MM.1S (cell line): Measurements from ENCODE around the gene MIEF2.

Experiments
- DNase-seq: peaks from one replicate; pipeline ENCODE4 v3.0.0-alpha.2; 2015
- H2AFZ ChIP-seq: fragments of 300-600 bp; sonication (generic); 2 replicates; pipeline ENCODE4 v1.6.0; 2016; ENCODE audit warnings: antibody characterized with exemption, low read length
- H3F3A ChIP-seq: fragments of 300-600 bp; sonication (generic); 2 replicates; pipeline ENCODE4 v1.6.1; 2016; ENCODE audit warnings: mild to moderate bottlenecking, antibody characterized with exemption, low read length, moderate library complexity, mixed read lengths; ENCODE audit not compliant: insufficient read depth
- H3K27ac ChIP-seq: fragments of 300-600 bp; sonication (generic); 2 replicates; pipeline ENCODE4 v1.5.1; 2016; ENCODE audit warnings: mild to moderate bottlenecking, low read length
- H3K27me3 ChIP-seq: fragments of 300-600 bp; sonication (generic); replicated peaks from 2 replicates; pipeline ENCODE4 v1.6.0; 2016; ENCODE audit warnings: low read length; ENCODE audit not compliant: insufficient read depth
- H3K36me3 ChIP-seq: fragments of 300-600 bp; sonication (generic); replicated peaks from 2 replicates; pipeline ENCODE4 v1.6.1; 2016; ENCODE audit warnings: mild to moderate bottlenecking, low read length, mixed read lengths; ENCODE audit not compliant: insufficient read depth
- H3K4me1 ChIP-seq: fragments of 300-600 bp; sonication (generic); 2 replicates; pipeline ENCODE4 v1.6.1; 2016; ENCODE audit warnings: low read length, mixed read lengths
- H3K4me2 ChIP-seq: fragments of 300-600 bp; sonication (generic); 2 replicates; pipeline ENCODE4 v1.6.0; 2016; ENCODE audit warnings: low read depth, low read length
- H3K4me3 ChIP-seq: fragments of 300-600 bp; sonication (generic); 2 replicates; pipeline ENCODE4 v1.5.1; 2016; ENCODE audit warnings: low read length, mixed read lengths
- H3K79me2 ChIP-seq: fragments of 300-600 bp; sonication (generic); 2 replicates; pipeline ENCODE4 v1.6.1; 2016; ENCODE audit warnings: mixed run types, low read length, mixed read lengths
- H3K9ac ChIP-seq: fragments of 300-600 bp; sonication (generic); 2 replicates; pipeline ENCODE4 v1.6.1; 2016; ENCODE audit warnings: low read length, mixed read lengths
- H3K9me2 ChIP-seq: fragments of 300-600 bp; sonication (generic); replicated peaks from 2 replicates; pipeline ENCODE4 v1.6.1; 2016; ENCODE audit warnings: mild to moderate bottlenecking, low read length, mixed read lengths; ENCODE audit not compliant: insufficient read depth
- H3K9me3 ChIP-seq: fragments of 300-600 bp; sonication (generic); replicated peaks from 2 replicates; pipeline ENCODE4 v1.6.1; 2016; ENCODE audit warnings: mild to moderate bottlenecking, low read length, mixed read lengths; ENCODE audit not compliant: insufficient read depth
- H4K20me1 ChIP-seq: fragments of 300-600 bp; sonication (generic); 2 replicates; pipeline ENCODE4 v1.6.1; 2016; ENCODE audit warnings: mild to moderate bottlenecking, low read length, moderate library complexity, mixed read lengths; ENCODE audit not compliant: insufficient read depth
- EZH2 ChIP-seq: fragments of 300-600 bp; sonication (generic); optimal IDR thresholded peaks from 2 replicates; pipeline ENCODE3; 2017; ENCODE audit warnings: low read depth, mild to moderate bottlenecking, antibody characterized with exemption, low read length, mixed read lengths
- EZH2phosphoT487 ChIP-seq: fragments of 300-600 bp; sonication (generic); IDR thresholded peaks from 2 replicates; pipeline ENCODE4 v1.6.1; 2018; ENCODE audit warnings: antibody characterized with exemption, low read length
- TF ChIP-seq, protein P1 (sequence below): fragments of 300-600 bp; sonication (generic); IDR thresholded peaks from 2 replicates; pipeline ENCODE4 v1.5.1; 2016; ENCODE audit warnings: antibody characterized with exemption, low read length, mixed read lengths

The MIEF2 gene

DNA sequence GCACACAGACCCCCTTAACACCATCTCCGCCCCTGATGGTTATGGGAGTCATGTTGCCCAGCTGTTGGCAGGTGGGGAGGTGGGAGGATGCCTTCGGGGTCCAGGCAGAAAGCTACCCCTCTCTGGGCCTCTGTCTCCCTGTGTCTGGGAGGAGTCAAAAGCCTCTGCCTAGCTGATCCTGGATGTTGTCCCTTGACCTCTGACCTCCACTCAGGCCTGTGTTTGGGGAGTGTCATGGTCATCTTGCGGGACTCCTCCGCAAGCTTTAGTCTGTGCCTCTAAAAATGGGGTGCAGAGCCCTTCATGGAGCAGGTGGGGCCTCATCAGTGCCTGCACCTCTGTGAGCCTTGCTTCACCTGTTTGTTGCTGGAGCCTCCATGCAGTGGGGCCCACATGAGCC lies 31.2 kb upstream of the MIEF2 start:
- Histone ChIP-seq H3K79me2 (0 out of 2 replicates have a peak, but pooled peaks cover 4% of the 10 kb centered on the region), H3K36me3 (no peaks in the 10 kb centered on the region), H3K9me2 (no peaks in the 10 kb centered on the region), H4K20me1 (no peaks in the 10 kb centered on the region), H3K9me3 (no peaks in the 10 kb centered on the region), H3K4me2 (no peak overlapping the region), H3K27me3 (no peaks in the 10 kb centered on the region), H3K27ac (no peak overlapping the region), H2AFZ (no peak overlapping the region), H3K4me1 (no peaks in the 10 kb centered on the region), H3K9ac (no peak overlapping the region), H3F3A (no peaks in the 10 kb centered on the region), H3K4me3 (no peak overlapping the region)
- DNase-seq: no peak
- TF ChIP-seq EZH2phosphoT487: no peak
- TF ChIP-seq, protein P1, sequence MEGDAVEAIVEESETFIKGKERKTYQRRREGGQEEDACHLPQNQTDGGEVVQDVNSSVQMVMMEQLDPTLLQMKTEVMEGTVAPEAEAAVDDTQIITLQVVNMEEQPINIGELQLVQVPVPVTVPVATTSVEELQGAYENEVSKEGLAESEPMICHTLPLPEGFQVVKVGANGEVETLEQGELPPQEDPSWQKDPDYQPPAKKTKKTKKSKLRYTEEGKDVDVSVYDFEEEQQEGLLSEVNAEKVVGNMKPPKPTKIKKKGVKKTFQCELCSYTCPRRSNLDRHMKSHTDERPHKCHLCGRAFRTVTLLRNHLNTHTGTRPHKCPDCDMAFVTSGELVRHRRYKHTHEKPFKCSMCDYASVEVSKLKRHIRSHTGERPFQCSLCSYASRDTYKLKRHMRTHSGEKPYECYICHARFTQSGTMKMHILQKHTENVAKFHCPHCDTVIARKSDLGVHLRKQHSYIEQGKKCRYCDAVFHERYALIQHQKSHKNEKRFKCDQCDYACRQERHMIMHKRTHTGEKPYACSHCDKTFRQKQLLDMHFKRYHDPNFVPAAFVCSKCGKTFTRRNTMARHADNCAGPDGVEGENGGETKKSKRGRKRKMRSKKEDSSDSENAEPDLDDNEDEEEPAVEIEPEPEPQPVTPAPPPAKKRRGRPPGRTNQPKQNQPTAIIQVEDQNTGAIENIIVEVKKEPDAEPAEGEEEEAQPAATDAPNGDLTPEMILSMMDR: no peak
- no peak for TF ChIP-seq EZH2

DNA sequence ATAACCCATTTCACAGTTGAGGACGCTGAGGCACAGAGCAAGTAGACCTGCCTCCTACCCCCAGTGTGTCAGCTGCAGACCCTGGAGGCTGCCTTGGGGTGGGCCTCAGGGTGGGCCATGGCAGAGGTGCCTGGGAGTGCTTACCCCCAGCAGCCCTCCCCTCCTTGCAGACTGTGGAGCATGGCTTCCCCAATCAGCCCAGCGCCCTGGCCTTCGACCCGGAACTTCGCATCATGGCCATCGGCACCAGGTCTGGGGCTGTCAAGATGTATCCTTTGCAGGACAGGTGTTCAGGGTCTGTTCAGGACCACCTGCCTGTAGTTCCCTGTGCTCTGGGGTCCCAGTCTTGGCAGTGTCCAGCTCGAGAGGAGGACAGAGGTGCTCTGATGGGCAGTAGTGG lies 30.7 kb upstream of the MIEF2 start:
- Histone ChIP-seq H3K4me3 (no peak overlapping the region), H3K27me3 (no peaks in the 10 kb centered on the region), H3K36me3 (no peaks in the 10 kb centered on the region), H3F3A (no peaks in the 10 kb centered on the region), H4K20me1 (no peaks in the 10 kb centered on the region), H3K79me2 (0 out of 2 replicates have a peak, but pooled peaks cover 4% of the 10 kb centered on the region), H3K27ac (no peak overlapping the region), H3K9me2 (no peaks in the 10 kb centered on the region), H2AFZ (no peak overlapping the region), H3K4me1 (no peaks in the 10 kb centered on the region), H3K9ac (no peak overlapping the region), H3K9me3 (no peaks in the 10 kb centered on the region), H3K4me2 (no peak overlapping the region)
- DNase-seq: no peak
- TF ChIP-seq, protein P1: no peak
- TF ChIP-seq EZH2phosphoT487 (no peak), EZH2 (no peak)

DNA sequence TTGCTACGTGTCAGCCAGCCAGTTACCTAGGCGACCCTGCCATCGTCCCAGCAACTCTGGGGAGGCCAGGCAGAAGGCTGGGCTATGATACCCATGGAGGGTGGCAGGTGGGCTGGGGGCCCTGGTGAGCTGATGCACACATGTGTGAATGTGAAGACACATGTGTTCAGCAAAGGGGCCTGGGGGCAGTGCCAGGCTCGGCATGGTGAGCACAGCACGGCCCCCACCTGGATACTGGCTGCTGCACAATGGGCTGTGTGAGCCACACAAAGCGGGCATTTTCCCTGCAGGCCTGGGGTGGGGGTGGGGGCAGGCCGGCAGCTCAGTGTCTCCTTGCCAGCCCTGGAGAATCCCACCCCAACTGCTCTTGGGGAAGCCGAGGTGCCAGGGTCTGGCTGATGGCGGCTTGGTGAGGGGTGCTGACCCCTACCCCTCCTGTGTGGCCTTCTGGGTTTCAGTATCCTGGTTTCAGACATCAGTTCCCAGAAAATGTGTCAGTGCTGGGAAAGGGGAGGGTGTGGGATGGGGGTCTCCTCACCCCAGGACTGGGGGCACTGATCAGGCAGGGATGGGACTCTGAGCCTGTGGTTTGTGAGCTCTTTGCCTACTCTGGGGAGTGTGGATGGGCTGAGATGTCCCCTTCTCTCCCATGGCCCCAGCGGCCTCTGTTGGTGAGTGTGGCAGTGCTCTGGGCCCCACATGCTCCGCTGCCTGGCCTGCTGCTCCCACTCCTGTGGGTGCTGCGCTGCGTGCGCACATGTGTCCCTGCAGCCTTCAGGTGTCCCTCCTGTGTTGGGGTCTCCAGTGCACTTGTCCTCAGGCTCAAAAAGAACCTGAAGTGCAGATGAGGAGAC lies 29.9 kb upstream of the MIEF2 start:
- H3K79me2 ChIP-seq: 0 out of 2 replicates have a peak, but pooled peaks cover 4% of the 10 kb centered on the region
- no peaks in the 10 kb centered on the region for H3K4me1 ChIP-seq
- H3K27ac ChIP-seq: no peak overlapping the region
- H3F3A ChIP-seq: no peaks in the 10 kb centered on the region
- H3K27me3 ChIP-seq: no peaks in the 10 kb centered on the region
- H2AFZ ChIP-seq: no peak overlapping the region
- H3K9ac ChIP-seq: no peak overlapping the region
- no peaks in the 10 kb centered on the region for H3K9me3 ChIP-seq
- no peaks in the 10 kb centered on the region for H3K9me2 ChIP-seq
- H3K4me3 ChIP-seq: no peak overlapping the region
- DNase-seq: no peak
- no peaks in the 10 kb centered on the region for H3K36me3 ChIP-seq
- no peak overlapping the region for H3K4me2 ChIP-seq
- TF ChIP-seq, protein P1: no peak
- TF ChIP-seq EZH2 (no peak), EZH2phosphoT487 (no peak)
- no peaks in the 10 kb centered on the region for H4K20me1 ChIP-seq
